ENCODE results near the gene LY6G6C.

- TF ChIP-seq TCF12 (IDR thresholded peaks at IDR 0.05): no peak
- no peak for TF ChIP-seq TCF12 (CRISPR knock-in tag; IDR thresholded peaks at IDR 0.05)
- no peak for TF ChIP-seq YY1 (IDR thresholded peaks at IDR 0.05; ENCODE audit: insufficient read depth, insufficient replicate concordance, low read depth, low read length)
- TF ChIP-seq NR2F1 (CRISPR knock-in tag; IDR thresholded peaks at IDR 0.05): no peak
These were observed 5.6 kb upstream of the LY6G6C start for GRCh38 chr6:31727034-31727716.

Measured in HepG2 (cell line).